GM19193 (cell line): Measurements from ENCODE around the gene BEND2.

Source experiments
- POLR2A ChIP-seq: IDR thresholded peaks from 4 replicates; pipeline ENCODE4 v1.6.1; 2011; ENCODE audit not compliant: insufficient read depth, insufficient read length; ENCODE audit errors: extremely low read depth

BEND2 gene

DNA sequence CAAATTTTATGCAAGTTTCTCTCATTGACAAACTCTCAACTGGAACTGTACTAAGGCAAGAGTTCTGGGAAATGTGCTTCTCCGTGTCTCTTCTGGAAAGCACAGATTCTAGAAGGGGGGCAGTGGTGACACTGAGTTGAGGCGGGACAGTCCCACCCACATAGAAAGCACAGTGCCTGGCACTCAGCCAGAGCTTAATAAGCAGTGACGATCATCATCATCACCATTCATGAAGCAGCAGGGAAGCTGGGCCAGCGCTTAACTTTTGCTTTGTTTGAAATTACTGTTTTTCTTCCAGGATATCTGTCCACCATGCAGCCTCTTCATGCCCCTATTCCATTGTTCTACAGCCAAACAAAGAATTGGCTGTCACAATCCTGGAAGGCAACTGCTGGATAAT is 60.3 kb downstream of the BEND2 start:
- TF ChIP-seq POLR2A, result no peak

GRCh38 chrX:18158963-18159362 is 61.7 kb downstream of the BEND2 start:
- TF ChIP-seq POLR2A, result no peak

DNA sequence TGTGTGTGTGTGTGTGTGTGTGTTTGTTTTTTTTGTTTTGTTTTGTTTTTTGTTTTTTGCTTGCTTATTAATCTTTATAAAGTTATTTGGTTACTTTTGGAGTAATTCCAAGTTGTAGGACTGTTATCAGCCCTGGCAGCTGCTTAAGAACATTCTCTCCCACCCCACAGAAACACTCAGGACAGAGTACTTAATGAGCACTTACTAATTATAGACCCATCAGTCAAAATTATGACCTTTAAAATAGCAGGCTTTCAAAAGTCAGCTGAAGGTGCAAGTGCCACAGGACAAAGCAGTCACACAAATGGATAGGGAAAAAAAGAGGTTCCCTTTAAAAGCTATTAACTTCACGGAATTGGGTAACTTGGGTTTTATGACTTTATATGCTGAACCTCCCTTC is 69.0 kb downstream of the BEND2 start:
- TF ChIP-seq POLR2A, result no peak

DNA sequence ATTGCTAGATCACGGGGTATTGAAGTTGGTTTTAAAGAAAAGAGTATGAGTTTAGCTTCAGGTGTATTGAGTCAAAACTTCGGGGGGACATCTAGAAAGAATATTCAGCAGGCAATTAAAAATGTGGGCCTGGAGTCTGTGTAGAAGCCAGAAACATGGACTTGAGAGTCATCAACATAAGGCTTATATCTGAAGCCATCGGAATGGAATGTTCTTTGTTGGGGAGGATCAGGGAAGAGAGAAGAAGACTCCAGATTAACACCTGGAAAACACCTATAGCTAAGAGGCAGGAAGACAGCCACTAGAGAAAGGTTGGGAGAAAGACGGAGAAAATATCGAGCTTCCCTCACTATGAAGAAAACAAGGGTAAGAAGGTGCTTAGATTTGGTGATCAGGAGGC is 69.5 kb downstream of the BEND2 start:
- no peak for TF ChIP-seq POLR2A

GRCh38 chrX:18149454-18149853 is 71.2 kb downstream of the BEND2 start:
- no peak for TF ChIP-seq POLR2A

DNA sequence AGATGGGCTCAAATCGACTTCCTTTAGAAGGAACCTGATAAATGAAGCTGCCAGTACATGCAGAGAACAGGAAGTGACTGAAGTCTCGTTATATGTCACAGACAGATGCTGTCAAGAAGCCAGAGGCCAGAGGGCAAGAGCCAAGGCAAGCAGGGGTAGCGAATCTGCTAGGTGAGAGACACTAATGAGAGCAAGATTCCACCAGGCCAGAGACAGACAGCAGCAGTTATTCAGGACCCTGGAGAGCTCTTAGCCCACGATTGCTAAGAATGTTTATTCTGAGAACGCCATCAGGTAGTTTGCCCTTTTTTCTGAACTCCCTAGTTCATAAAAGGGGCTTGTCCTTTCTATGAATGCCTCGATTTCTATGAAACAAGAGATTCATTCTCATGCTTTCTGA is 73.7 kb downstream of the BEND2 start:
- no peak for TF ChIP-seq POLR2A

- TF ChIP-seq POLR2A, result no peak
Measured at GRCh38 chrX:18146009-18146408, 74.7 kb downstream of the BEND2 start.

DNA sequence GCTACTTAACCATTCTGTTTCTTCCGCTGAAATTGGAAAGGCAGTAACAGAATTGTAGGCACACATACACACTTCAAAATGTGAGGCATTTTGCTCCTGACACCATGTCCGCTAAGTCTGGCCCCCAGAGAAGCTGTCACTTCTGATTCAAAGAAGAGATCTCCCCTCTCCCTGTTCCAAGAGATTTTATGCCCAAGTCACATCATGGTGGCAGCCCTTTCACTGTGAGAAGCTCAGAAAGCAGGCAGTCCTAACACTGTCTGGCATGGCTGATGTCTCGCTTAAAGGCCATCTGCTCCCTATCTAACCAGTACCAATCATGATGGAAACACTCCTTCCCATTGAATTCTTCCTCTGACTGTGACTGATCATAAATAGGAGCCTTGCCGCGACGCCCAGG is 83.9 kb downstream of the BEND2 start:
- TF ChIP-seq POLR2A, result no peak

DNA sequence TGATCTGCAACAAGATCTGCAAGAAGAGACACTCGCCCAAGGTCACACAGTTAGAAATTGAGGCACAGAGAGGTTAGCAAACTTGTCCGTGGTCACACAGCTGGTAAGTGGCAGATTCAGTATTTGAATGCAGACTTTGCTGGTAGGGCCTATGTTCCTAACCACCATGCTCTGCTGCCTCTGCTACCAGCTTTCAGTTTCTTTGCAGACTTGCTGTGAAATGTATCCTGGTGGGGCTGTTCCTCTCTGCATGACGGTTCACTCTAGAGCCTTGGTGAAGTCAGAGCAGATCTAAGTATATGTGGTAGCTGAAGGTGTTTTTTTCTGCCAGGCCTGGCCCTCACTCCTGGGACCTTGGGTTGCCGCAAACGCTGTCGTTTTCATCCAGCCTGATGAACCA is 87.1 kb downstream of the BEND2 start:
- TF ChIP-seq POLR2A, result no peak

DNA sequence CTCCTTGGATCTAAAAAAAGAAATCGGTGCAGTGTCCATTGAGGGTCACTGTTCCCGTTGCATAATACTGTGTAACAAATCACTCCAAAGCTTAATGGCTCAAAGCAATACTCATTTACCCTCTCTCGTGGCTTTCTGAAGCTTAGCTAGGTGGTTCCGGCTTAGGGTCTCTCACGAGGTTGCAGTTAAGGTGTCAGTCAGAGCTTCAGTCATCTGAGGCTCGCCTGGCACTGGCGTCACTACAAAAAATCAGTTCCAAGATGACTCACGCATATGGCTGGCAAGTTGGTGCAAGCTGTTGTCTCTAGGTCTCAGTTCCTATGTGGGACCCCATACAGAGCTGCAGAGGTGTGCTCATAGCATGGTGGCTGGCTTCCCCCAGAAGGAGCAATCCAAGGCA is 91.0 kb downstream of the BEND2 start:
- no peak for TF ChIP-seq POLR2A

DNA sequence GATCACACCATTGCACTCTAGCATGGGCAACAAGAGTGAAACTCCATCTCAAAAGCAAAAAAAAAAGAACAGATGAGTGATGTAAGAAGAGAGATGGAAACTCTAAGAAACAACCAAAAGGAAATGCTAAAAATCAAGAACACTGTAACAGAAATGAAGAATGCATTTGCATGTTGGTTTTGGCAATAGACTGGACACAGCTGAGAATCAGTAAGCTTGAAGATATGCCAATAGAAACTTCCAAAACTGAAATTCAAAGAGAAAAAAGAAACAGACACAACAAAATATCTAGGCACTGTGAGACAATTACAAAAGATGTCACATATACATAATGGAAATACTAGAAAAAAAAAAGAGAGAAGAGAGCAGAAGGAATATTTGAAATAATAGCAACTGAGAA is 93.7 kb downstream of the BEND2 start:
- no peak for TF ChIP-seq POLR2A

- TF ChIP-seq POLR2A, result no peak
Measured at GRCh38 chrX:18119856-18120255, 100.8 kb downstream of the BEND2 start.
